ENCODE data around the gene PCYT1A.

Gene PCYT1A

GRCh38 chr3:196180346-196180745 lies 107.2 kb downstream of the PCYT1A start:
- Mint-ChIP-seq H3K36me3 (ENCODE audit: insufficient read depth) (peaks cover 10% of the 10 kb centered on the region), H3K27ac (peak overlapping the region; percentile 96 to 97), H3K27me3 (no peaks in the 10 kb centered on the region), H3K9me3 (no peaks in the 10 kb centered on the region), H3K4me3 (peak overlapping the region; percentile 81 to 83), H3K4me1 (ENCODE audit: low read depth in 2 of 2) (peaks cover 42 to 44% of the 10 kb centered on the region in 2 donors)
- ATAC-seq (replicated peaks) (no peak), DNase-seq (no peak)
